ENCODE measurements around the gene AFF3. TPM values are rescaled to one million over a fixed set of nuclear protein-coding genes. Genes with fewer than 3 reads are reported as not detected.

Gene AFF3
- polyA plus RNA-seq, 1 donor (not counting 4 experiments of a cell fraction or from before 2014, with no cell fraction given) = not detected

- Histone ChIP-seq H3K27me3 (ENCODE audit: control insufficient read depth, extremely low read depth, insufficient read depth, low read length) (no peaks in the 10 kb centered on the region), H3K9me3 (ENCODE audit: control insufficient read depth, low read depth, low read length) (no peaks in the 10 kb centered on the region), H3K4me3 (ENCODE audit: control insufficient read depth in 2 of 3, extremely low read depth in 1 of 3, insufficient read depth in 2 of 3, low read depth in 1 of 3, low read length in 3 of 3) (no peak overlapping the region), H4K20me1 (ENCODE audit: control insufficient read depth, extremely low read depth, insufficient read depth, low read length) (no peaks in the 10 kb centered on the region), H3K9me1 (ENCODE audit: control insufficient read depth, extremely low read depth, insufficient read depth, low read length) (no peaks in the 10 kb centered on the region), H3K79me2 (ENCODE audit: control insufficient read depth, insufficient read depth, low read length) (no peaks in the 10 kb centered on the region), H3K36me3 (ENCODE audit: control insufficient read depth in 2 of 2, extremely low read depth in 1 of 2, insufficient read depth in 2 of 2, low read length in 2 of 2) (no peaks in the 10 kb centered on the region), H2AFZ (ENCODE audit: control insufficient read depth, low read length) (no peak overlapping the region), H3K4me2 (ENCODE audit: control insufficient read depth, extremely low read depth, insufficient read depth, low read depth, low read length) (no peak overlapping the region), H3K4me1 (ENCODE audit: control insufficient read depth, extremely low read depth, insufficient read depth, low read length) (no peaks in the 10 kb centered on the region), H3K9ac (ENCODE audit: control insufficient read depth, extremely low read depth, insufficient read depth, low read length) (no peak overlapping the region), H3K27ac (ENCODE audit: control insufficient read depth, insufficient read depth, low read length) (no peak overlapping the region)
- FAIRE-seq (no peak), DNase-seq (ENCODE audit: low read depth, low spot score) (no peak)
- dilution Hi-C loops (cut with MboI; ENCODE audit: extremely low pct_ligation_motif_present, low sequenced_read_pairs) = no loop called here
- no peak for TF ChIP-seq EZH2 (IDR thresholded peaks at IDR 0.05; ENCODE audit: low read length)
- TF ChIP-seq CTCF (optimal IDR thresholded peaks at IDR 0.05 in 1 of 3, IDR thresholded peaks at IDR 0.05 in 1 of 3, conservative IDR thresholded peaks at IDR 0.05 in 1 of 3; ENCODE audit: extremely low read depth in 1 of 3, insufficient read depth in 2 of 3, low read length in 3 of 3) = no peak
Measured at GRCh38 chr2:99675130-99675661, 467.2 kb downstream of the AFF3 start.

- Histone ChIP-seq H3K27me3 (ENCODE audit: control insufficient read depth, extremely low read depth, insufficient read depth, low read length) (no peaks in the 10 kb centered on the region), H3K79me2 (ENCODE audit: control insufficient read depth, insufficient read depth, low read length) (no peaks in the 10 kb centered on the region), H3K9me3 (ENCODE audit: control insufficient read depth, low read depth, low read length) (no peaks in the 10 kb centered on the region), H3K4me1 (ENCODE audit: control insufficient read depth, extremely low read depth, insufficient read depth, low read length) (no peaks in the 10 kb centered on the region), H3K4me2 (ENCODE audit: control insufficient read depth, extremely low read depth, insufficient read depth, low read depth, low read length) (no peak overlapping the region), H4K20me1 (ENCODE audit: control insufficient read depth, extremely low read depth, insufficient read depth, low read length) (no peaks in the 10 kb centered on the region), H3K9me1 (ENCODE audit: control insufficient read depth, extremely low read depth, insufficient read depth, low read length) (no peaks in the 10 kb centered on the region), H2AFZ (ENCODE audit: control insufficient read depth, low read length) (no peak overlapping the region), H3K4me3 (ENCODE audit: control insufficient read depth in 2 of 3, extremely low read depth in 1 of 3, insufficient read depth in 2 of 3, low read depth in 1 of 3, low read length in 3 of 3) (no peak overlapping the region), H3K36me3 (ENCODE audit: control insufficient read depth in 2 of 2, extremely low read depth in 1 of 2, insufficient read depth in 2 of 2, low read length in 2 of 2) (no peaks in the 10 kb centered on the region), H3K9ac (ENCODE audit: control insufficient read depth, extremely low read depth, insufficient read depth, low read length) (no peak overlapping the region), H3K27ac (ENCODE audit: control insufficient read depth, insufficient read depth, low read length) (no peak overlapping the region)
- dilution Hi-C loops (cut with MboI; ENCODE audit: extremely low pct_ligation_motif_present, low sequenced_read_pairs) = no loop called here
- FAIRE-seq = no peak
- TF ChIP-seq EZH2 (IDR thresholded peaks at IDR 0.05; ENCODE audit: low read length) (no peak), CTCF (optimal IDR thresholded peaks at IDR 0.05 in 1 of 3, IDR thresholded peaks at IDR 0.05 in 1 of 3, conservative IDR thresholded peaks at IDR 0.05 in 1 of 3; ENCODE audit: extremely low read depth in 1 of 3, insufficient read depth in 2 of 3, low read length in 3 of 3) (no peak)
- DNase-seq (ENCODE audit: low read depth, low spot score) = no peak
Measured at GRCh38 chr2:99674090-99674489, 468.3 kb downstream of the AFF3 start.

Measured in keratinocyte (primary cell).